ENCODE data around the gene AP1B1.
"Not testable (repeated sequence)": the region's sequence is repeated elsewhere in the genome, so short reads cannot be mapped to it uniquely, and the experiment has no call there.

Gene AP1B1

DNA sequence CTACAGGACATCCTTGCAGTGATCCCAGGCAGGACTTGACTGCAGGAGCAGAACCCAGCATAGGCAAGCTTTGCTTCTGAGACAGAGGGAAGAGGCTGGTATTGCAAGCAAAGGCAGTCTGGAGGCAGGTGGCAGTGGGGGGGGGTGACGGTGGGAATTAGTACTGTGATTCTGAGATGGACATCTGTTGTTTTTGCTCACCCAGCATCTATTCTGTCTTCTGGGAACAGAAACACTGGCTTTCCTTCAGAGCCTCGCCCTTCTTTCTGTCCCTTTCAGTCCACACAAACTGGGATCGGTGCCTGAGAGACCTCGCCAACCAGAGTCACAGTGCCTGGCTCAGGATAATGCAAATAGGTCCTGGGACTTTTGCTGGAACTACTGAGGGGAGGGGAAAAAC lies 41.7 kb downstream of the AP1B1 start:
- DNase-seq, result peak; percentile 72

DNA sequence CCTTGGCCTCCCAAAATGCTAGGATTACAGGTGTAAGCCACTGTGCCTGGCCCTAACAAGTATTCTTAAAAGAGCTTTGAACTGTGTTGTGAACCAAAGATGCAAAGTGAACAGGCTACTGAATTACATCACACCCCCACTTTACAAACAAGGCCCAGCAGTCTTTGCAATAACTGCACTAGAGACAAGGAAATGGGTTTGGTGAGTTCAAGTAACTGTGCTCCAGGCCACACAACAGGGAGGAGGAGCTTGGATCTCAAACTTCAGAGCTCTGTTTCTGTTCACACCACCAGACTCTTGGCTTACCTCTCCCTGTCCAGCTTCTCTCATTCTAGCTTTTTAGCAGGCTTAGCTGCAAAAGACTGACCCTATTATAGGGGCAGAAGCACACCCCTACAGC lies 42.4 kb downstream of the AP1B1 start:
- DNase-seq, result peak; percentile 13

DNA sequence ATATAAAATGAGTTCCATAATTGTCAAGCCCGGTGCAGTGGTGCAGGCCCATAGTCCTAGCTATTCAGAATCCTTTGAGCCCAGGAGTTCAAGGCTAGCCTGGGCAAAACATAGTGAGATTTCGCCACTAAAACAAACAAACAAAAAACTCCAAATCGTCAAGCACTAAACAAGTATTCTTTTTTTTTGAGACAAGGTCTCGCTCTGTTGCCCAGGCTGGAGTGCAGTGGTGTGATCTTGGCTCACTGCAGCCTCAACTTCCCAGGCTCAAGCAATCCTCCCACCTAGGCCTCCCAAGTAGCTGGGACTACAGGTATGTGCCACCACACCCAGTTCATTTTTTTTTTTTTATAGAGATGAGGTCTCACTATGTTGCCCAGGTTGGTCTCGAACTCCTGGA lies 43.5 kb downstream of the AP1B1 start:
- DNase-seq, result not testable (repeated sequence)

DNA sequence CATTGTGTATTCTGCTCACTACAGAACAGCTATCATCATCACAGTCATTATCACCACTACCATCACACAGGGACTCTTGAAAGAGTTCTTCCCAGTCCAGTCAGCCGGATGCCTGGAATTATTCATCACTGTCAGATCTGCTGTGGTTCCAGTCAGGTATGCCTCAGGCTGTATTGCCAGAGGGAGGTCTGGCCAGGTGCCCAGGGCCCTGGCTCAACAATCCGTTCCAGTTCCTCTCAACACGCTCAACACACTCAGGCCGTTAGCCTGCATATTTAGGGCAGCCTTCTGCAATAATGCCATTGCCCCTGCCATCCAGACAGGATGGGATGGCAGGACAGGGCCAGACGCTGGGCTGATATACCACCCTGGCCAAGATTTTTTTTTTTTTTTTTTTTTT lies 44.2 kb downstream of the AP1B1 start:
- DNase-seq, result peak; percentile 32

DNA sequence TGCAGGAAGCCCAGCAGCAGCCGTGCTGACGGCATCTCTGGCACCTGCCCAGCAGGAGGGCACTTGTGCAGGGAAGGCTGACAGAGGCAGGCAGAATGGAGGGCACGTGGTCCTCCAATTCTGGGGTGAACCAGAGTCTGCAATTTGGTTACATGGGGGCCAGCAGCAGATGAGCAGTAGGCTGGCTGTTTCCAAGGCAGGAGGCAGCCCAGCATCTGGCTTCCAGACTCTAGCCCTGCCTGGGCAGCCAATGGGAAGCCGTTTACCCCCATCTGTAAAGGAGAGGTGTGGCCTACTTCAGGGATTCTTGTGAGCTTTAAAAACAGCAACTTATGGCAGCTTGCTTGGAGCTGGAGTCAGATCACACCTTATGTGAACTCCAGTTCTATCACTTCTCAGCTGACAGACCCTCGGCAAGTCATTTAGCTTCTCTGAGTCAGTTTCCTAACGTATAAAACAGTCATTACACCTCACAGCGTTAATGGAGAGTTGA lies 45.0 kb downstream of the AP1B1 start:
- peak; percentile 42 for DNase-seq

DNA sequence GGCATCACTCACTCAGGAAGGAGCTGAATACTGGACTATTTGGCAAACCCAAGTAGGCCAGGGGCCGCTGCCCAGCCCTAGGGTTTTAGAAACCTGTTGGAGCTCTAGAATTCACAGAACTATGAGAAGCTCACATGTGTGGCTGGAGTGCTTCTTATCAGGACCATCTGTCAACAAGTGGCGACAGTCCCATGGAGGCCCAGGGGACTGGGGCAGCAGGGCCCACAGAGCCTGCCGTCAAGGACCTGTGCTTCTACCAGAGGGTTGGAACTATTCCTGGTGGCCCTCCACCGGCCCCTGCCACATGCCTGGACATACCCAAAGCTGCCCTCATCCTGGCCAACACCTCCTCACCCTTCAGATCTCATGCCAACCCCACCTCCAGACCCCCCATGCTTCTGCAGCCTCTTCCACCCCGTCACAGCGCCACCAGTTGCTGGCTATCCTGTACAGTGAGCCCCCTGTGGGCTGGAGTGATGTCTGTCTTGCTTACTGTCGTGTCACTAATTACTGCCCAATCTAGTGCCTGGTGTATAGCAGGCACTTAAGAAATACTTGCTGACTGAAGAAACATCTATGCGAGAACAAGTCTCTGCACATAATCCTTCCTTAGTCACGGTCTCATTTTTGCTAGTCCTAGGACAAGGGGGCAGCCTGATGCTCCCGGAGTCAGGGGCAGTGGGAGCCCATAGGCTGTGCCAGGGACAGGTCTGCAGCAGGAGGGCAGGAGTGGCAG lies 45.6 kb downstream of the AP1B1 start:
- DNase-seq, result no peak

DNA sequence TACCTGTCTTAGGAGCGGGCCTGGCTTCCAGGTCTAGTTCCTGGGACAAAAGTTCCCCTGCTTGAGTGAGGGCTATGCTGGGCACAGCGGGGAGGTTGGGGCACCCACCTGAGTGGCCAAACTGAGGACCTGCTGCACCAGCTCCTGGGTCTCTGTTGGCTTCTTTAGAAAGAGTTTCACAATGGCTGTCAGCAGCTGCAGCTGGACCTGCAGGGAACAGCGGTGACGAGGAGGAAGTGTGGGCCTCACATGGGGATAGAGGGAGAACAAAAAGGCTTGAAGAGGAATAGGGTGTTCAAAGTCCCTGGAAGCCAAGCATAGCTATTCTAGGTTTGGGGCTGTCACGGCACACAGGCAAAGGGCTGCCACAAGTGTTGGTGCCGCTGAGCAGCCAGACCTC lies 46.2 kb downstream of the AP1B1 start:
- no peak for DNase-seq

DNA sequence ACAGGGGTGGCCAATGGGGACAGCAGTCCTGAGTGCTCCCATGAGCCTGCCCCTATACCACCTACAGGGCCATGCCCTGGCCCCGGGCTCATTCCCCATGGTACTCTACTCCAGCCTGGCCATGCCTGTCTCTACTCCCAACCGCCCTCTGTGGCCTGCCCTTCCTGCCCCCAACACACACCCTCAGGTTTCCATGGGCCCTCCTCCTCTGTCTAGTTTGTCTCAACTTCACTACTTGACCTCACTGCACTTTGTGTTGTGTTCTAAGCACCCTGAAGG lies 46.6 kb downstream of the AP1B1 start:
- no peak for DNase-seq

DNA sequence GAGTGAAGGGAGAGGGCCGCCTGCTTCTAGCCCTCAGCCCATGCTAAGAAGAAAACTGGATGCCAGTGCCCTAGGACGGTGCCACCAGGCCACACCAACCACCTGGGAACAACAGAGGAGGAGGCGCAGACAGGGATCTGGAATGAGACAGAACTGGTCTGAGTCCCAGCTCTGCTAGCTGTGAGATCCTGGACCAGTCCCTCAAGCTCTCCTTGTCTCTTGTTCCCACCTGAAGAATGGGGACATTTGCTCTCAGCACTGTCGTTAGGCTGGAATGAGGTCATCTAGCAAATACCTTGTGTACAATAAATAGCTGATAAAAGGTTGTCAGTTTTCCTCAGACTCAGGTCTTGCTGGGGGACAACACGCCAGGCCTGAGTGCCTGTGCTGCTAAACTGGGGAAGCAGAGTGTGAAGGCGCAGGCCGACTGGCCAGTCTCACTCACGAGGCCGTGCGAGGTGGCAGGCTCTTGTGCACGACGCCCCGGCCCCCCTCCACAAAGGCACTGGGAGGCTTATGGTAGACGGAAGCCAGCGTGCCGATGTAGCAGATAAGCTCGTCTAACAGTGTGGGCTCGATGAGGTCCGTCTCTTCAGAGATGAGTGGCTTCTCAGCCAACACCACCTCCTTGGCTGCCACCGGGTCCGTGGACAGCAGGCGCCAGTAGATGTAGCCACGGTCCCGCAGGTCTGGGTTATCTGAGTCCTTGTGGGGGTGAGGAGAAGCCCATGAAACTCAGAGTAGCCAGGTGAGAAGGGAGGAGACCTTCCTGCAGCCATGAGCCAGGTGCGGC lies 47.1 kb downstream of the AP1B1 start:
- no peak for DNase-seq

DNA sequence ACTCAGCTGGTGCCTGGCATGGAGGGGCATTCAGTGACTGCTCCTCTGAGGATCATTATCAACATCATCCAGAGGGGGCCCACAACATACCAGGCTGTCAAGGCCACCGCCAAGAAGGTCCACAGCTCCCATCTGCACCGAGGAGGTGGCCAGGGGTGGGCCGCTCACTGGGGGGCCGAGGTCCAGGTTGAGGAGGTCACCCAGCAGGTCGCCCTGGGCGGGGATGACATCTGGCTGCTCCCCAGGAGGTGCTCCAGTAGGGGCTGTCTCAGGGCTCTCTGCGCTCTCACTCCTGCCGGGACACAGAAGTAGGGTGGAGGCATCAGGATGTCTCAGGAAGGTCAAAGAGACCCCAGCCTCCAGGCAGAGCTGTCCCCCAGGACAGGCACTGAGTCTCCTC lies 47.8 kb downstream of the AP1B1 start:
- DNase-seq, result no peak

DNA sequence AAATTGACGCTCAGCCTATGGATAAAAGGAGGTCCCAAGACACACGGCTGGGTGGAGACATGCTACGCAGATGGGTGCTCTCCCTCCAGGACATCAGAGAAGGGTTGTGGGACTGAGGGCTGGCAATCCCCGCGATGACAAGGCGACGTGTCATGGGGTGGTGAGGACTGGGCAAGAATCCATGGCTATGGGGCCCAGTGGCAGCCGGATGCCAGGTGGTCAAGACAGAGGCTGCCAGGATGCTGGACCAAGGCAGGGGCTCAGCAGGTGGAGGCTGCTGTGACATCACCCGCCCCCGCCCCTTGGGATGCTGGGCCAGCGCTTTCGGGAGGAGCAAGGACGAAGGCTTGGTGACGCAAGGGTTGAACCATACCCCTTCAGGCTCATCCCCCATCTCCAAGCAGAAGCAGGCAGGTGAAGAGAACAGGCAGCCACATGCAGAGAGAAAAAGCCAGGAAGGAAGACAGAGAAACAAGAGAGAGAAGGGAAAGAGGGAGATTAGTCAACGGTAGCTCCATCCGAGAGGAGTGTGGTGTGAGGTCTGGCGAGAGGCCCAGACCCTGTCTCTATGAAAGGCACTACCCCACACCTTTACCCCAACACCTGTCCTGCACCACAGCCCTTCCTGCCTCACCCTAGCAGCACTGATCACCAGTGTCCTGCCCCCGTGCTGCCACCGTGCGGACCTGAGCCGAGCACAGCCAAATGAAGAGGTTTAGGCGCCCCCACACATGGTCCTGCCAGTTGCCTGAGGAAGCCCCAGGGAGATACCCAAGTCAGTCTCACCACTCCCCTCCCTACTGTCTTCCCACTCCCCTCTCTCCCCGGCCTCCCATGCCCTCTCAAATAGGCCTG lies 48.8 kb downstream of the AP1B1 start:
- no peak for DNase-seq

DNA sequence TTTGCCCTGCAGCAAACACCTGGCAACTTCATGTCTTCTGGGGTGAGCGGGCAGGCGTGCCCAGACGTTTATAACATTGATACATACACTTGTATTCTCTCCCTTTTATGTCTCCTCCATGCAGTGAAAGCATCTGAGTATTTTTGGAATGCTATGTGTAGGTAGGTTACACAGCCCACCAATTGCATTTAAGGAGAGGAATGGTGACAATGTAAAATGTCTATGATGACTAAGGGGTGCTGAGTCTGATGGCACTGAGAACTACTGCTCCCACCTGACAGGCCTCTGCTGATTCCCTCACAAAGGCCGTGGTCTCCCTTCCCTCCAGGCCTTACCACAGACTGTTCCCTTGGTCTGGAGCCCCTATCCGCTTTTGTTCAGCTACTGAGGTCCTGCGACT lies 50.0 kb downstream of the AP1B1 start:
- DNase-seq, result no peak

DNA sequence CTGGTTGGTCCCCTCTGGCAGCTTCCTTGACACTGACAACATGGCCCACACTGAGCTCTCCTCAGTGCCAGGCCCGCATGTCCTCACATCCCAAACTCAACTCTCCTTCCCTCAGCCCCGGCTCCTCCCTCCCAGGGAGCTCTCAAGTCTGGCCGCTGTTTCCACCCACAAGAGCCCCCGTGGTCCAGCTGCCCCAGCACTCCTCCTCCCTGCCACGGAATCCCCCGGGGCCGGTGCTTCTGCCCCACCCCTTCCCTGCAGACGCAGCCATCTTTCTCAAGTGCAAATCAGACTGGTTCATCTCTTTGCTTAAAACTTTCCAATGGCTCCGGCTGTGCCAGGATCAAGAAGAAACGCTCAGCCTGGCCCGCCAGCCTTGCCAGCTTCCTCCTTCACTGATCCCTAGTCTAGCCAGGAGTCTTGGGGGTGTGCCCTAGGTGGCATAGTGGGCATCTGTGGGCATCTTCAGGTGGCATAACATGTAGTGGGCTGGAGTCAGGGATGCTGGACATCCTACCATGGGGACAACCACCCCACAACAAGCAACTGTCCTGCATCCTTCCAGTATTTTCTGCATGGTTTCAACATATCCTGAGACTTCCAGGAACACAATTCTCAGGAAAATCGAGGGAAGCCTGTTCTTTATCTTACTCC lies 50.6 kb downstream of the AP1B1 start:
- no peak for DNase-seq

DNA sequence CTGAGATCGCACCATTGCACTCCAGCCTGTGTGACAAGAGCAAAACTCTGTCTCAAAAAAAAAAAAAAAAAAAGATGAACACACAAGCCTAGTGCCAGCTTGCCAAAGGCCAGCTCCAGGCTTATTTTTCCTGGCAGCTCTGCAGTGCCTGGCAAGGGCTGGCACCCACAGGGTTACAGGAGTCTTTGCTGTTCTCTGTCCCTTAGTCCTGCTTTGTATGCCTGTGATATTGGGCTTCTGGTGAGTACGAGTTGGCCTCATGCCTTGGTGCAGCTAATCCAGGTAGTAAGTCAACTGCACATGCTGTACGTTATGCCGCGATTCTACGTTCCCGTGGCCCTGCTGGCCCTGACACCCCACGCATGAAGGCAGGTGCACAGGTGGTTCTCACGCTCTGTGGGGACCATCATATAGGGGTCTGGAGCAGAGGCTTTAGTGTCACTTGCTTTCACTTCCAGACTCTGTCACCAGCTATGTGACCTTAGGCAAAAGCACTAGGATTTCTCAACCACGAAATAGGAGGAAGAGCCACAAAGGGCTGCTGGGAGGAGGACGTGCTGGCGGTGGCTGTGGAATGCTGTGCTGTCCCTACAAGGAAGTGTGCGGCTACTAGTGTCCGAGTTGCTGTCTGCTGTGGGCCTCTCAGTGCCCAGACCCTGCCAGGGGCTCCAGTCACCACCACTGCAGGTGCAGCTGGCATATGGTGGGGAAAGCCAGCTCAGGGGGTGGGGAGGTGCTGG lies 51.4 kb downstream of the AP1B1 start:
- DNase-seq, result no peak

DNA sequence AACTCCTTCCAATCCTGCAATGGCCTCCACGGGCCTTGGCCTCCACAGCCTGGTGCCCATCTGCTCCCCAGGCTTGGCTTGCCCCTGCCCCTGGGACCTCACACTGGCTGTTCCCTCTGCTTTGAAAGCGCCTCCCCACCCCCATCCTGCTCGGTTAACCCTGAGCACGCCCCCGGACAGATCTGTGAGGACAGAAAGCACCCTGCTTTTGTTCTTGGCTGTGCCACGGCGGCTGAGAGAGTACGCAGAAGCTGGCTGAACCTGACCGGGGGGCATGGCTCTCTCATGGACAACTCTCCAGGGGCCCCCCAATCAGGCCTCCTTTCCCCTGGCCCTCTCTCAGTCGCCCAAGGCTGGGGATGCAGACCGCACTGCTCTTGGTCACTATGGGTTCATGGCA lies 52.7 kb downstream of the AP1B1 start:
- no peak for DNase-seq

DNA sequence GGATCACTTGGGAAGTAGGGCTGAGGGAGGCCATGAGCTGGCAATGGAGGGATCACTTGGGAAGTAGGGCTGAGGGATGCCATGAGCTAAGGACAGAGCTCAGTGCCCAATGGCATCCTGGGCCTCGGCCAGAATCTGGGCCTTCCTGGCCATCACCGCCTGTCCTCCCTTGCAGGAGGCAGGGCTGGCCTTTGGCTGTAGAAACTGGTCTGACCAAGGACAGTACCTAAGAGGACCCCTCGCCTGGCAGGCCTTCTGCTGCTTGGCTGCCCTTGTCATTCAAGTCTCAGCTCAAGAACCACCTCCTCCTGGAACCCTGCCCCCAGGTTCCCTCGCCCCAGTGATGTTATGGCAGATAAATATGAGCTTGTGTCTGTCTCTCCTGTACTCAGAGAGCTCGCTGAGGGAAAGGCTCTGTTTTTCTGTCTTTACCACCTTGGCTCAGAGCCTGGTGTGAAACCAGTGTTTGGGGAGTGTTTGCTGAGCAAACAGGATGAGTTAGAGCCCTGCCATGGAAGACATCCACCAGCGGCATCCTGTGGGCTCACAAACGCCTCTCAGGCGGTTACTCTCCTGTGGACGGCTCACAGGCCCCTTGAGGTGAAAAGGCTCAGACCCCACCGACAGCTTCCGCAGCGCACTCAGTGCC lies 53.5 kb downstream of the AP1B1 start:
- DNase-seq, result no peak

DNA sequence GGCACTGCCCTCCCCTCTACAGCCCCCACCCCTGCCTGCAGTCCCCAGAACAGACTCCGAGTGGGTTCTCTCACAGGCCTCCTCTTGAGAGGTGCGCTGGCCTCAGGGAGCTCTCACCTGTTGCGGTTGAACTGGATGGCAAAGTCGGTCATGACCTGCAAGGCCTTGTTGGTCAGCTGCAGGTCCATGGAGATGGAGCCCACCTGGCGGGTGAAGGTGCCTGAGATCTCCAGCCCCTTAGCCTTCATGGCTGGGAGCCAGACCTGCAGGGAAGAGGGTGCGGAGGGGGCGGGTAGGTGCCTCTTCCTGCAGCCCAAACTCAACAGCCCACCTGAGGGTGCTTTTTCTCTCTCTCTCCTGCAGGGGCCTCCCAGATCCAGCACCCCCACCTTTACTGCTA lies 54.2 kb downstream of the AP1B1 start:
- DNase-seq, result no peak

DNA sequence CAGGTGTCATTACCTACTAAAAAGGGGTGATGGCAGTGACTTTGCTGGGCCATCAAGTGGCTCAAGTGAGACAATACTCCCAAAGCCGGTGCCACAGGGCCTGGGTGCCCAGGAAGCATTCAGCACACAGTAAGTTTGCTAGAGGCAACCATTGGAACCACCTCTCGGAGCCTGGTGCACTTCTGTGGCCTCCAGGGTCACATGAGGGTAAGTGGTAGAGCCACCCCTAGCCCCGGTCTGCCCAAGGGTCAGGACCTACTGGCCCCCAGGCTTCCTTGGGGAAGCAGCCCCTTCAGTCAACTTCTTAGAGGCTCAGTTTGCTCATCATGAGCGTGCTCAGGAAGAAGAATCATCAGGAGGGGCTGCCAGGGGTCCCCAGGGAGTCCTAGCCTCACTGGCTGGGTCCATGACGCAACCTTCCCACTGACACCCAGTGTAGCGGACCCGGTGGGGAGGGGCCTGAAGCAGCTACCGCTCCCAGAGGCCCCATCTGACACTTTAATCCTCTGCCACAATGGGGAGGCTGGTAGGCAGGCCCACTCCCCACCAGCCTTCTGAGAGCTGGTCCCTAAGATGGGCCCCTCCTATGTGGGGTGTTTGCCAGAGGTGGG lies 55.4 kb downstream of the AP1B1 start:
- DNase-seq, result no peak

DNA sequence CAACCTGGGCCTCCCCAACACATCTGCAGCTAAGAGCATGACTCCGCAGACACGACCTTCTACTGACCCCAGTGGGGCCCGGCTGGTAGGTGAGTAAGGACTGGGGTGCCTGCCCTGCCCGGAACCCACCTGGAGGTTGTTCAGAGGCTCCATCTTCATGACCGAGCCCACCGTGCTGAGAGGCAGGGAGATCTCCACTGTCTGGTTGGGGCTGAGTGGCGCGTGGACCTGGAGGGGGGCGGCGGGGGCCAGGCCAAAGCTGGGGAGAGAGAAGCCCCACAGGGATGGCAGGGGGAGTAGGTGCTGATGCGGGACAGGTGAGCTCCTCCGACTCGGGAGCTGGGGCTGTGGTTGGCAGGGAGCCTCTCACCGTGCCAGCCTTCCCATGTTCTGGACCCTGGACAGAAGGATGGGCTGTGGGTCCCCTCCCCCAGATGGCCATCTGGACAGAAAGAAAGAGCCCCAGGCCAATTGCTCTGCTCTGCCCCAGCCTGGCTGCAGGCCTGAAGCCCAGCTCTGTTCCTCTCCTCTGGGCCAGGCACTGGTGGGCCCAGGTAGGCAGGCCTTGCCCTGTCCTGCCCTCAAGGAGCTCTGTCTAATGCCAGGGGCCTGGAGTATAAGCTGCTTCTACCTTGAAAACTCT lies 56.6 kb downstream of the AP1B1 start:
- DNase-seq, result no peak

DNA sequence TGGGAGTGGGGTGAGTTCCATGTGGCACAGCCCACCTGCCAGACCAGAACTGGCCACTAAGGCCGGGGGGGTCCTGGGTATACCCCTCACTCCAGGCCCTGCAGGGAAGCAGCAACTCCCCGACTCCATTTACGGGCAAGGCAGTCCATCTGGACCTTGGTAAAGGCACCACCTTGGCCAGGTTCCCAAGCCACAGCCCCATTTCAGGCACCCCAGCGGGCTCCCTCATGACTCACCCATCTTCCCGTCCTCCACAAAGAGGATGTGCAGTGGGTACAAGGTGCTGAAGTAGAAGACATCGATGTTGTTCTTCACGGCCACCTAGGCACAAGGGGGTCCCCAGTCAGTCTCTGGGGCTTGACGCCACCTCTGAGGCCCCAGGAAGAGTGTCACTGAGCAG lies 57.2 kb downstream of the AP1B1 start:
- no peak for DNase-seq

DNA sequence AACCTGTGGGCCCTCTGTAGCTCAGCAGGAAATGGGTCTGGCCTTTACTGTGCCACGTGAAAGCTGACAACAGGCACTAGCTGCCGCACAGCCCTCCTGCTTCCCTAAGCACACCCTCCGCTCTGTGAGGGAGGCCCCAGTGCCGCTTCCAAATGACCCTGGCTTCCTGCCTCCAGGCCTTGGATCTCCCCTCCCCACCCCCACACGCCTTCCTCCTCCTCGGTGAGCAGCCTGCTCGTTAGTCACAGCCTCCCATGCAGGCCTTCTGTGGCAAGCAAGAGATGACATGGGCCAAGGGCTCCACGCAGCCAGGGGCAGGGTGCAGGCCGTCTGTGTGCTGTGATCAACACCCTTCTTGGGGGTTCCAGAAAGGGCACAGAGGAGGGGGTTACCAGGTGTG lies 57.6 kb downstream of the AP1B1 start:
- no peak for DNase-seq
